Measurements from ENCODE around the gene FOXP1.

DNA sequence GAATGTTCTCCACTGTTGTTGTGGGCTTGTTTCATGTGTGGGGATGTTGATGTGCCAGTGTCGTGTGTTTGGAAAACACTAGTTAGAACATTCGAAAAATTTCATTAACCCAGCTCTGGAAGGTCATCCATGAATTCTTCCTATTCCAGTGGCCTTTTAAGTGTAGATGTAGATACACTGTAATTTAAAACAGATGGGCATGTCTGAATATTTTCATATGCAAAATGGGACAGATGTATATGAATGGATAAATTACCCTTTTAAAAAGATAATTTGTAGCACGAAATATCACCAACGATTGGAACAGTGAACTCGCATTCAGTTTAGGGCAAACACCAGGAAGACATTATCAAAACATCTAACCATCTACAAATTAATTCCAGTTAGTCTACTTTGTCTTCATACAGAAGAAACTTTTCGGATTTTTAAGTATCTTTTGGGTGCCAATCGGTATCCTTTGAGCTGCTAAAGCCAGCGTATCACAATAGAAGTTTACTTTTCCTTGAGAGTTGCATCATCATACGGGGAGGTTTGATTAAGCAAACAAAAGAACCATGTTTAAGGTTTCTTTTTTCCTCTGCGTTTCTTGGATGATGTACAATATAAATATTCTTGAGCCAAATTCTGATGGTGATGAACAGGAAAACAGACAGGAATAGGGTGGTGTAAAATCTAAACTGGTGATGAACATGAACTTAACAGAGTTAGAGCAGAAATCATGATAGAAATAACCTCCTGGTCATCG, 528.1 kb downstream of the FOXP1 start:
- TF ChIP-seq EZH2 (IDR thresholded peaks at IDR 0.05), result no peak
- TF ChIP-seq, protein P1, sequence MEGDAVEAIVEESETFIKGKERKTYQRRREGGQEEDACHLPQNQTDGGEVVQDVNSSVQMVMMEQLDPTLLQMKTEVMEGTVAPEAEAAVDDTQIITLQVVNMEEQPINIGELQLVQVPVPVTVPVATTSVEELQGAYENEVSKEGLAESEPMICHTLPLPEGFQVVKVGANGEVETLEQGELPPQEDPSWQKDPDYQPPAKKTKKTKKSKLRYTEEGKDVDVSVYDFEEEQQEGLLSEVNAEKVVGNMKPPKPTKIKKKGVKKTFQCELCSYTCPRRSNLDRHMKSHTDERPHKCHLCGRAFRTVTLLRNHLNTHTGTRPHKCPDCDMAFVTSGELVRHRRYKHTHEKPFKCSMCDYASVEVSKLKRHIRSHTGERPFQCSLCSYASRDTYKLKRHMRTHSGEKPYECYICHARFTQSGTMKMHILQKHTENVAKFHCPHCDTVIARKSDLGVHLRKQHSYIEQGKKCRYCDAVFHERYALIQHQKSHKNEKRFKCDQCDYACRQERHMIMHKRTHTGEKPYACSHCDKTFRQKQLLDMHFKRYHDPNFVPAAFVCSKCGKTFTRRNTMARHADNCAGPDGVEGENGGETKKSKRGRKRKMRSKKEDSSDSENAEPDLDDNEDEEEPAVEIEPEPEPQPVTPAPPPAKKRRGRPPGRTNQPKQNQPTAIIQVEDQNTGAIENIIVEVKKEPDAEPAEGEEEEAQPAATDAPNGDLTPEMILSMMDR (IDR thresholded peaks at IDR 0.05), result no peak

Data from neural progenitor cell (in vitro differentiated cells).